Measurements from ENCODE around the gene IL31RA.

DNA sequence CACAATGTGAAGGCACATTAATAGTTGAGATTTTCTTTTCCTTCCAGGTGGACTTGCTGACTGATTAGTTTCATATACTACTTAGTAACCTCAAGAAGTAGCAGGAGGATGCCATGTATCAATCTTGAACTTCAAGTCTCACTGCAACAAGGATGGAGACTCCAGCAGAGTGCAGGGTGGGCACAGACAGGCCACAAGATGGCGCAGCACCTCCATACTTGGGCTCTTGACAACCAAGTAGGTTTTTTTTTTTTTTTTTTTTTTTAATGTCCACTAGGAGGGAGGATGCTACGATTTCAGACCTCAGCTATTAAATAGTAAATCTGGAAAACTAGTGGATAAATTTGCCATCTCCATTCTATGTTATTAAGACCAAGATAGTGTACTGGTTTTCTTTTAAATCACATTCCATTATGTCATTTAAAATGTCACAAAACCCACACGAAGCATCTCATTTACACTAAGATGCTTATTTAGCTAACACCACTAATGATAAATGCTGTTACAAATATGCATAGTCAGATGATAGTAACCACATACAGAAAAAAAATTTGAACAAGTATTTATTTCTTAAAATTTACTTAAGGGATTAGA is 85.0 kb downstream of the IL31RA start:
- TF ChIP-seq, protein P1, sequence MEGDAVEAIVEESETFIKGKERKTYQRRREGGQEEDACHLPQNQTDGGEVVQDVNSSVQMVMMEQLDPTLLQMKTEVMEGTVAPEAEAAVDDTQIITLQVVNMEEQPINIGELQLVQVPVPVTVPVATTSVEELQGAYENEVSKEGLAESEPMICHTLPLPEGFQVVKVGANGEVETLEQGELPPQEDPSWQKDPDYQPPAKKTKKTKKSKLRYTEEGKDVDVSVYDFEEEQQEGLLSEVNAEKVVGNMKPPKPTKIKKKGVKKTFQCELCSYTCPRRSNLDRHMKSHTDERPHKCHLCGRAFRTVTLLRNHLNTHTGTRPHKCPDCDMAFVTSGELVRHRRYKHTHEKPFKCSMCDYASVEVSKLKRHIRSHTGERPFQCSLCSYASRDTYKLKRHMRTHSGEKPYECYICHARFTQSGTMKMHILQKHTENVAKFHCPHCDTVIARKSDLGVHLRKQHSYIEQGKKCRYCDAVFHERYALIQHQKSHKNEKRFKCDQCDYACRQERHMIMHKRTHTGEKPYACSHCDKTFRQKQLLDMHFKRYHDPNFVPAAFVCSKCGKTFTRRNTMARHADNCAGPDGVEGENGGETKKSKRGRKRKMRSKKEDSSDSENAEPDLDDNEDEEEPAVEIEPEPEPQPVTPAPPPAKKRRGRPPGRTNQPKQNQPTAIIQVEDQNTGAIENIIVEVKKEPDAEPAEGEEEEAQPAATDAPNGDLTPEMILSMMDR (conservative IDR thresholded peaks at IDR 0.05; ENCODE audit: low read length), result peak; percentile 98
- no peak for TF ChIP-seq EZH2phosphoT487 (IDR thresholded peaks at IDR 0.05; ENCODE audit: borderline replicate concordance, low read depth, low read length)

Data from OCI-LY7 (cell line).